ENCODE data around the gene PPARG. TPM values are rescaled to one million over a fixed set of nuclear protein-coding genes. Genes with fewer than 3 reads are reported as not detected.

The PPARG gene
- total and polyA plus RNA-seq, 2 of the 8 experiments (the other 6 are each of a cell fraction or from before 2014, with no cell fraction given) = 0.06 TPM; not detected in 1

DNA sequence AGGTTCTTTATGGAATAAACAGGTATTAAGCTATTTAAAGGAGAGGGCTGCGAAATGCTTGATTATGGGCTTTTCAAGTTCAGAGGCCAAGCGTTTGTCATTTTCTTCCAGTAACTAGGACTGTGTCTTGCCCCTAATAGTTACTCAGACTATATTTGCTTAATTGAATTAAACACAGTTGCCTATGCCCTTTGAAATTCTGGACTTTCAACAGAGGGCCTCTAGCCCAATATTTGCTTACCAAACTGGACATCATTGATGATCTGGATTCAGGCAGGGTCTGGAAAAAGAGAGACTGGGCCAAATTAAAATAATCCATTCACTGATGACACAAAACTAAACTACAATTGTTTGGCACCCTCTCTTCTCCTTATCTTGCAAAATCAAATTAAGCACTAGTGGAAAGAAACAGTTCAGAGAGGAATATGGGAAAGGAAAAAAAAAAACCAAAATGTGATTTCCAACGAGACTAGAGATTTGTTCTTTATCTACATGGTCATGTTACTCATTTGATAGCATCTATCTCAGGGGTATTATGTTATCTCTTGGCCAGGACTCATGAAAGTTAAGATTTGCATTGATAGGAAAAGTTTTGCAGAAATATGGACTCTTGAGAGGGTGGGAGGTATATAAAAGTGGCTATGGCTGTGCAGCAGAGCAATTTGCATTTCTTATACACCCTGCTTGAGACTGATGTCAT, 120.3 kb downstream of the PPARG start:
- no peaks in the 10 kb centered on the region for H3K36me3 ChIP-seq (ENCODE audit: control insufficient read depth in 2 of 4, insufficient read depth in 4 of 4, low read length in 3 of 4)
- 93% methylated on average over 3 of the region's 3 CpGs; no CpG with 5 or more reads in 1 of the 2 experiments for WGBS, 2 experiments (ENCODE audit: extremely low coverage in 1 of 2, insufficient coverage in 1 of 2, insufficient read length in 1 of 2, insufficient replicate concordance in 2 of 2, low coverage in 1 of 2, low lambda C conversion rate in 2 of 2, missing lambda C conversion rate in 1 of 2)
- no peak overlapping the region for H3K4ac ChIP-seq (replicated peaks; ENCODE audit: insufficient read length, low read depth, low read length)
- no peaks in the 10 kb centered on the region for H3K4me1 ChIP-seq (replicated peaks in 1 of 4; ENCODE audit: control insufficient read depth in 3 of 4, insufficient read depth in 4 of 4, low read length in 3 of 4)
- H3K56ac ChIP-seq (replicated peaks; ENCODE audit: insufficient read length, low read depth, low read length) = no peak overlapping the region
- no peaks in the 10 kb centered on the region for H3K23me2 ChIP-seq (ENCODE audit: low read depth, low read length)
- no peak overlapping the region for H2BK5ac ChIP-seq (ENCODE audit: low read depth, low read length)
- FAIRE-seq (no peak), DNase-seq (ENCODE audit: low read depth in 1 of 2, low spot score in 2 of 2) (no peak)
- H3K79me1 ChIP-seq (ENCODE audit: low read depth, low read length) = no peaks in the 10 kb centered on the region
- no peaks in the 10 kb centered on the region for H3K27me3 ChIP-seq (replicated peaks in 1 of 4; ENCODE audit: control insufficient read depth in 3 of 4, extremely low read depth in 1 of 4, insufficient read depth in 3 of 4, low read length in 3 of 4)
- no peak overlapping the region for H3K9ac ChIP-seq (replicated peaks in 1 of 4; ENCODE audit: extremely low read depth in 1 of 4, low read depth in 3 of 4, low read length in 3 of 4)
- CTCF ChIA-PET (ENCODE audit: partially characterized antibody) = interaction anchor here (0.7 kb wide), 1 partner anchor 29 kb away, joined by 3 read pairs; no protein-coding TSS in a partner anchor
- no peak overlapping the region for H3K18ac ChIP-seq (ENCODE audit: extremely low read depth, low read length)
- H2BK120ac ChIP-seq (replicated peaks; ENCODE audit: low read depth, low read length) = no peak overlapping the region
- H4K5ac ChIP-seq (ENCODE audit: insufficient read length, low read depth, low read length) = no peak overlapping the region
- no peak overlapping the region for H2BK20ac ChIP-seq (ENCODE audit: low read length)
- no peak overlapping the region for H3K23ac ChIP-seq (ENCODE audit: insufficient read length)
- H3K79me2 ChIP-seq (ENCODE audit: control insufficient read depth in 1 of 2, insufficient read depth in 2 of 2, low read length in 2 of 2) = no peaks in the 10 kb centered on the region
- no peaks in the 10 kb centered on the region for H4K20me1 ChIP-seq (replicated peaks in 1 of 2; ENCODE audit: control insufficient read depth in 1 of 2, insufficient read depth in 2 of 2, low read length in 2 of 2)
- H2BK15ac ChIP-seq (ENCODE audit: low read length) = no peak overlapping the region
- POLR2A ChIA-PET (ENCODE audit: partially characterized antibody) = no interaction called here
- no peaks in the 10 kb centered on the region for H3K9me3 ChIP-seq (ENCODE audit: insufficient read depth in 2 of 2, low read depth in 1 of 2, low read length in 1 of 2)
- H2AK5ac ChIP-seq (ENCODE audit: low read depth, low read length) = no peak overlapping the region
- no peak overlapping the region for H3K14ac ChIP-seq (ENCODE audit: insufficient read length)
- no peak overlapping the region for H2AFZ ChIP-seq (ENCODE audit: low read length)
- no peak overlapping the region for H2BK12ac ChIP-seq (ENCODE audit: low read depth, low read length)
- no peak overlapping the region for H4K8ac ChIP-seq (ENCODE audit: extremely low read depth, insufficient read depth, low read length)
- no peak overlapping the region for H3K4me3 ChIP-seq (ENCODE audit: extremely low read depth in 1 of 4, insufficient read depth in 2 of 4, low read depth in 3 of 4, low read length in 4 of 4)
- no peak overlapping the region for H3K27ac ChIP-seq (ENCODE audit: low read depth, low read length)
- no peak overlapping the region for H3K4me2 ChIP-seq (ENCODE audit: insufficient read depth in 1 of 2, low read depth in 2 of 2, low read length in 2 of 2)
- no peak overlapping the region for H4K91ac ChIP-seq (replicated peaks; ENCODE audit: insufficient read length, low read length)
- TF ChIP-seq CREB1 (IDR thresholded peaks at IDR 0.05) (no peak), NRF1 (IDR thresholded peaks at IDR 0.05; ENCODE audit: low read depth, low read length) (no peak), SRF (IDR thresholded peaks at IDR 0.05; ENCODE audit: low read depth, low read length) (no peak), KDM1A (IDR thresholded peaks at IDR 0.05; ENCODE audit: borderline replicate concordance, low read length) (no peak), RBBP5 (IDR thresholded peaks at IDR 0.05; ENCODE audit: borderline replicate concordance, low read depth, low read length) (no peak), HDAC6 (IDR thresholded peaks at IDR 0.05; ENCODE audit: low read depth, low read length) (no peak), SIN3A (conservative IDR thresholded peaks at IDR 0.05 in 1 of 2, IDR thresholded peaks at IDR 0.05 in 1 of 2; ENCODE audit: low read depth in 1 of 2, low read length in 2 of 2) (no peak), RXRA (IDR thresholded peaks at IDR 0.05; ENCODE audit: insufficient read depth, low read depth, low read length) (no peak), CHD2 (IDR thresholded peaks at IDR 0.05; ENCODE audit: low read length) (no peak), KDM4A (IDR thresholded peaks at IDR 0.05; ENCODE audit: low read depth, low read length, severe bottlenecking) (no peak), RAD21 (IDR thresholded peaks at IDR 0.05 in 1 of 2, conservative IDR thresholded peaks at IDR 0.05 in 1 of 2; ENCODE audit: low read depth in 2 of 2, low read length in 2 of 2) (no peak), SP4 (IDR thresholded peaks at IDR 0.05; ENCODE audit: low read length) (no peak)
- TF ChIP-seq, protein P1, sequence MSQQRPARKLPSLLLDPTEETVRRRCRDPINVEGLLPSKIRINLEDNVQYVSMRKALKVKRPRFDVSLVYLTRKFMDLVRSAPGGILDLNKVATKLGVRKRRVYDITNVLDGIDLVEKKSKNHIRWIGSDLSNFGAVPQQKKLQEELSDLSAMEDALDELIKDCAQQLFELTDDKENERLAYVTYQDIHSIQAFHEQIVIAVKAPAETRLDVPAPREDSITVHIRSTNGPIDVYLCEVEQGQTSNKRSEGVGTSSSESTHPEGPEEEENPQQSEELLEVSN (IDR thresholded peaks at IDR 0.05) = no peak
